Measurements from ENCODE around the gene PRTG.
A peak's percentile ranks its signal among the peaks of the same experiment; 100 is the strongest.
"Not testable (repeated sequence)": the region's sequence is repeated elsewhere in the genome, so short reads cannot be mapped to it uniquely, and the experiment has no call there.

Gene PRTG

DNA sequence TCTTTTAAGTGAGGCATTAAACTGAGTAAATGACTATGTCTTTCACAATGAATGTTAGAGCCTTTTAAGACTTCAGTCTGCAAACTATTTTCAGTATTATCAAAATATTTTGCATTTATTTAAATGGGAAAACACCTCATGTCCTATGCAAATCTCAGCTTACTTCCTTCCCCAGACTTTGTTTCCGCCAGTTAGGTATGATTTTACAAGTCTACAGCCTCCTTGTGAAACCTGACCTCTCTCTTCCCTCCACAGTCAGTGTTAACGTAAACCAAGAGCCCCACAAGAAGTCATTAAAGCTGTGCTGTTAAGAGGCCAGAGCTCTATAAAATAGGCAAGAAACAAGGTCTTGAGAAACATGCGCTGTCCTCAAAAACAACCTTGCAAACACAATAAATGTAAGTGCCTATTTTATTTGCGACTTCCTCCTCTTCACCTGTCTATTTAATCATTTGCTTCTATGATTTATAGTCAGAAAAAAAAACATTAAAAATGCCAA is 48.3 kb downstream of the PRTG start:
- peak; percentile 39 for DNase-seq

DNA sequence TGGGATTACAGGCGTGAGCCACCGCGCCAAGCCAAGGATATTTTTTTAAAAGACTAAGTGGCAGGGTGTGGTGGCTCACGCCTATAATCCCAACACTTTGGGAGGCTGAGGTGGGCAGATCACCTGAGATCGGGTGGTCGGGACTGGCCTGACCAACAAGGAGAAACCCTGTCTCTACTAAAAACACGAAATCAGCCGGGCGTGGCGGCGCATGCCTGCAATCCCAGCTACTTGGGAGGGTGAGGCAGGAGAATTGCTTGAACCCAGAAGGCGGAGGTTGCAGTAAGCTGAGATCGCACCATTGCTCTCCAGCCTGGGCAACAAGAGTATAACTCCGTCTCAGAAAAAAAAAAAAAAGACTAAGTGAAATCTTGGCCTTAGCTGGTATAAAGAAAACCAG is 49.8 kb downstream of the PRTG start:
- not testable (repeated sequence) for DNase-seq

DNA sequence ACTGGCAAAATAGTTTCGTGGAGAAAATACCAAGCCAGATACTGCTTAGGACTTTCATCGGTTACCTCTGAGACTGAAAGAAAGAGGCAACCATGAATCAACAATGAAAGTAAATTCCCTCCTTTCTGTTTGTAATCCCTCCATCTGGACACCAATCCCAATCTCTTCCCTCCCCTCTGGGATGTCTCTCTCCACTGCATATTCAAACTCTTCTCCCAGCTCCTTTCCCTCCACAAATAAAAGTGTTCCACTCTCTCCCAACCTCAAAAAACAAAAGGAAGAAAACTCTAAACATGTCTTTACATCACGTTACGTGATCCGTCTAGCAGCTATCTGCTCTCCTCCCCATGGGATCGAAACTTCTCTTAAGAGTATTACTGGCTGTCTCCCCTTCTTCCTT is 55.2 kb downstream of the PRTG start:
- DNase-seq = no peak

DNA sequence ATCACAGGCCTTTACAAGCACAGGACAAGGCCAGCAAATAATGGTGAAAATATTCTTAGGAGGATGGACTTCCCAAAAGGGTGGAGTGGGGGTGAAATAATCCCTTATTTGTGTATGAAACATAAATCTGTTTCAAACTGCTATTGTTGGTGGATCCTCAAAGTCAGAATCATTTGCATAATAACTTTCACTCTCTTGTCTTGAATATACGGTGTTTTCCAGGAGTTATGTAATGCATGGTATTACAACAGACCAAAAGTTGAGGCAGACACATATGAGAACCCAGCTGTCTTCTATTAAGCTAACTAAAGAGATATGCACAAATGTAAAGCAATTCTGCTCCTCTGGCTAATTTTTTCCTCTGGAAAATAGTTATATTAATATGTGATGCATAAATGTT is 57.7 kb downstream of the PRTG start:
- no peak for DNase-seq

DNA sequence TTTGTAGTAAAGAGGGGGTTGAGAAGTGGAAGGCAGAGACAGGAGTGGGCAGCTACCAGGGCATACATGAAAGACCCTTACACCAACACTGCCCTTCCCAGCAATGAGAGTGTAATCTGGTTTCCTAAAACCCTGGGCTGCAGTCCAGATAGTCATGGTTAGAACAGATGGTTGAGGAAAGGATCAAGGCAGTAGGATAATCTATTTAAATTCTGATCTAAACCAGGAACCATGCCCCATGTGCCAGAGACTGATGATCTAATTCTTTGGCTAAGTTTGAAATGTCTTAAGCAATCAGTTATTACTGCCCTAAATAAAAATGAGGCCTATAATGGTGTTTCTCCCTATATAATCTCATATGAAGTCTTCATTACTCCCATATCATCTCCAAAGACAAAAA is 59.6 kb downstream of the PRTG start:
- no peak for DNase-seq

DNA sequence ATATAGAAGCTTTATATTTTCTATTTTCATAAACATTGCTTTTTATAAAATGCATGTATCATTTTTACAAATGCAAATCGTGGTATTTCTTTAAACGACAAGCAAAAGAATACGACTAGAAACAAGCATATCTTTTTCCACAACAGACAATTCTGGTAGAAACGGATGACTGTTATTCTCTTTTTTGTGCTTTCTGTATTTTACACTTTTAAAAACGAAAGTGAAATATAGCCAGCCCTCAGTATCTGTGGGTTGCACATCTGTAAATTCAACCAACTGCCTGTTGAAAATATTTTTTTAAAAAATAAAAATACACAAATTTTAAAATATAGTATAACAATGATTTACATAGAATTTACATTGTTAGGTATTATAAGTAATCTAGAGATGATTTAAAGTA is 61.3 kb downstream of the PRTG start:
- DNase-seq = no peak

DNA sequence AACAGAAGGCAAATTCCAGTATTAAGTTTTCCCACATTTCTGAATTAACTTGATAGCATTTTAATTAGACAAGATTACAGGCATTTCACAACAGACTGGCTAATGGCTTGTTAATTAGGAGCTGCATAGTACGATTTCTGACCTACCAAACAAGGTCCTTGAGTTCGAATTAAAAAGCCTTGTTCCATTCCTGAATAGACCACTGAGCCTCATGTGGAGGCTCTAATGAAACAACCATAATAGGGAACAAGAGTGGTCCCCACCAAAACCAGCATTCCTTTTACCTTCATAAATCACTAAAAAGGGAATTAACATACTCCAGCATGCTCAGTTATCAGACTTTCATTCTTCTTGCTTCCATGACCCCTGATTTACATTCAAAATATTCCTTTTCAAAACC is 66.4 kb downstream of the PRTG start:
- DNase-seq = no peak

DNA sequence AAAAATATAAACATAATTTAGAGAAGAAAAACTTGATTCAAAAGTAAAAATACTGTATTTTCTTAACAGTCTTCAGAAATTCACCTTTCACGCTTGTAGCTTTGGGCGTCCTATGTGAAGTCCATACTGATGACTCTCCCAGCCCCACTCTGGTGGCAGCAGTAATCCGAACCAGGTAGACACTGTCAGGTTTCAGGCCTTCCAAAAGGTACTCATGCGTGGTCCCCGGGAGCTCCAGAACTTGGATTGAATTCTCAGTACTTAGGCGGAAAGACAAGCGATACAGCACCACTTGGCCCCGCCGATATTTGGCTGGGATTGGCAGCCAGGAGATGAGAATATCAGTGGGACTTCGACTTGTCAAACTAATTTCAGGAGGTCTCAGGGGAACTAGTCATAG is 69.7 kb downstream of the PRTG start:
- no peak for DNase-seq

DNA sequence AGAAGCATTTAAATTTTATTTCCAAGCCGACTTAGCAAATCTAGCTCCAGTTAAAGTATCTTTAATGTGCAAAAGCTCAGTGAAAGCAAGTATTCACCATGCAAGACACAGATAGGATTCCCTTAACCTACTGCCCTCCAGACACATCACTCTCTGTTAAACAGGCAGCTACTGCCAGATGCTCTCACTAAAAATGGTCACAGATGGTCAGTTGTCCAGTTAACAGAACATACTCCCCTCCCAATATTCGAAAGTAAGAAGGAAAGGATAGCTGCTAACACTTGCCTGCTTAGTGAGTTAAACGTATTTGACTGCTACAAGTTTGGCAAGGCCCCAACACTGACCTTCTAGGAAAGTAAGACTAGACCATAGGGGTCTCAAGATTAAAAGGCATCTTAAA is 73.7 kb downstream of the PRTG start:
- no peak for DNase-seq

DNA sequence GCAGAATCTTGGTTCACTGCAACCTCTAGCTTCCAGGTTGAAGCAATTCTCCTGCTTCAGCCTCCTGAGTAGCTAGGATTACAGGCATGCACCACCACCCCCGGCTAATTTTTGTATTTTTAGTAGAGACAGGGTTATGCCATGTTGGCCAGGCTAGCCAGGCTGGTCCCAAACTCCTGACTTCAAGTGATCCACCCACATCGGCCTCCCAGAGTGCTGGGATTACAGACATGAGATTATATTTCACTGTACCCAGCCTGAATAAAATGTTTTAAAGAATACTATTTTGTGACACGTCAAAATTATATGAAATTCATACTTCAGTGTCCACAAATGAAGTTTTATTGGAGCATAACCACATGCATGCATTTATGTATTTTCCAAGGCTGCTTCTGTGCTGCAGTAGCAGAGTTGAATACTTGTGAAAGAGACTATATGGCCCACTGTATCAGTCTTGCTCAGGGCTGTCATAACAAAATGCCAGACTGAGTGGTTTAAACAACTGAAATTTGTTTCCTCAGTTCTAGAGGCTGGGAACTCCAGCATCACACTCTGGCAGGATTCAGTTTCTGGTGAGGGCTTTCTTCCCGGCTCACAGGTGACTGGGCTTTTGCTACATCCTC is 77.2 kb downstream of the PRTG start:
- no peak for DNase-seq

DNA sequence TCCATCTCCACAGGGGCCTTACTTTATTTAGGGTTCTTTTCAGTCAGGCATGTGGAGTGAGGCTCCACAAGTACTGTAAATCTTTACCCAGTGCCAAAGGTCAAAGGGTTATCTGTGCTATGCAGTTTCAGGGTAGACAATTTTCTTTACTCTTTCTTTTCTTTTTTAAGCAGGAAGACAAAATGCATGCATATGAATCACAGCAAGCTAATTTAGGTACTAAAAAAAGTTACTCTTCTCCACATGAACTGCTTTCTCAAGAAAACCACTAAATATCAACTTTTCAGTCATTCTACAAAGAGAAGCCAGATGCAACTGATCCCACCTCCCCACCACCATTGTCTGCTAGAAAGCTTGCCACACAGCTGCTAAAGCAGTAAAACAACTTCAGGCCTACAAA is 81.5 kb downstream of the PRTG start:
- DNase-seq = no peak

DNA sequence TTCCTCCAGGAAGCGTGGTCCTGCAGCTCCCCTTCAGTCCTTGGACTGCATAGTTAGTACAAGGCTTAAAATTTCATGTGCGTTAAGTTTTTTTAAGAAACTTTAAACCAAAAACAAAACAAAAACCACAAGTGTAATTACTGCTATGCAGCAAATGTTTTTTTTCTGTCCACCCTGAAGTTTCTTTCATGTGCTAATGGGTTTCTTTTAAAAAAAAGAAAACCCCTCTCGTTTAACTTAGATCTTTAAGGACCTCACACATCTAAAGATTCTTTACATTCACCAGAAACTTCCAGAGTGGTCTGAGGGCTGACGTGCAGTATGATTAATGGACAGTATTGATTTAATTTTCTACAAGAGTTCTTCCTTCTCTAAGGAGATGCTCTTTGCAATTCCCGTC is 82.8 kb downstream of the PRTG start:
- no peak for DNase-seq

DNA sequence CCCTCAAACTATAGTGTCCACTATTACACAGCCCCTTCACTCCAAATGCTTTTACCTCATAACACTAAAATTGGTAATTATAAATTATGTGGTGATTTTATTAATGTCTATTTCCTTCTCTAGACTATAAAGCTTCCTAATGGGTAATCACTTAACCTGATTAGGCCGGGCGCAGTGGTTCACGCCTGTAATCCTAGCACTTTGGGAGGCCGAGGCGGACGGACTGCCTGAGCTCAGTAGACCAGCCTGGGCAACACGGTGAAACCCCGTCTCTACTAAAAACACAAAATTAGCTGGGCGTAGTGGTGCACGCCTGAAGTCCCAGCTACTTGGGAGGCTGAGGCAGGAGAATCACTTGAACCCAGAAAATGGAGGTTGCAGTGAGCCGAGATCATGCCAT is 83.5 kb downstream of the PRTG start:
- DNase-seq = no peak

DNA sequence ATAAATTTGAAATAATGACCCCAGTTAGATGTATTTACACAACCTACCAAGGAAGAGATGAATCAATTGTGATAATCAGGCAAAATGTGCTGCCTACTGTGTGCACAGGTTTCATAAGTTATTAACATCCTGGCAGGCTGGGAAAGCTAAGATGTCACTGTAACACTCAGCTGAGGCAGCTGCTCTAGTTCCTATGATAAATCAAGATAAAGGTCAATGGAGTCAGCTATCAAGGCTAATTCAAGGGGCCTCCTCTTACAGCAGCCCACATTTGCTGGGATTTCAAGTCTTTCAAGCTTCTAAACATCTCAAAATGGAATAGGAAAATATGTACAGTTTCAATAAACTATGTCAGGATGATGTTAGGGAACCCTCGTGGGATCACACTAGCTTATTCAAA is 84.1 kb downstream of the PRTG start:
- DNase-seq = no peak

DNA sequence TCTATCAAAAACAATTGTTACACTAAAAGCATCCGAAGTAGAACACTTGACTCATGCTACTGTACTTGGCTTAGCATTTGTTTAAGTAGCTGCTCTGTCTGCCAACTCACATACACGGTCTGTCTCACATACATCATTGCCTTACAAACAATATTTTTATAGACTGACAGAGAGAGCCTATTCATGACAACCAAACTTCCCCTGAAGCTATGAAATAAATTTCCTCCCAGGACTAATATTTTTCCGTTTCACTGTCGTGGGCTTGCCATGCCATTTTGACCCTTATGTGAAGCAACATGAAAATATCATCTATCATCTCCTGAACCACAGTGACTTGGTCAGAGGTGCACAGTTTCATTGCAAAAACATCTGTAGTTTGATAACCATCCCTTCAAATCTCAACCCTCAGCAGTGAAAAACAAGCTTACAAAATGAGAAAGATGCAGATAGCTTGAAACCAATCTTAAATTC is 88.4 kb downstream of the PRTG start:
- peak; percentile 52 for DNase-seq

DNA sequence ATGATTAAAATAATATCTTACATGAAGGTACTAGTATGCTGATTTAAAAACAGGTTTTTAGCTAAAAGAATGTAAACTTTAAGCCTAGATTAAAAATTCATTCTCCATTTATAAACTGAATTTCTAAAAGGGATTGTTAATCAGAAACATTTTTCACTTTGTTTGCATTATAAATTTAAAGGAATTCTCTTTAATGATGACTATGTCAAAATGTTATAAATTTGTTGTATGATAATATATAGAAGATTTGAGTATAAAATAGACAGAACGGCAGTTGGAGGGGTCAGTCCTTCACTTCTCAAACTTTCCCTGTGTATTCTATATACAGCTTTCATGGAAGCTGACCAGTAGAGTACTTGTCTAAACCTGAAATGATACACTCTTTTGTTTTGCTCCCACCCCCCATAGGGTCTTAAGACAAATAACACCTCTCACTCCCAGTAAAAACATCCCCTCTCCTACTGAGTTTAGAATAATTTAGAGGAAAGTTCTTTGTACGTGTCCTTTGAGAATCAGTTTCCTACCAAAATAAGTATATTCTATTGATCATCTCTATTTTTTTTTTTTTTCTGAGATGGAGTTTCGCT is 90.0 kb downstream of the PRTG start:
- DNase-seq = no peak

DNA sequence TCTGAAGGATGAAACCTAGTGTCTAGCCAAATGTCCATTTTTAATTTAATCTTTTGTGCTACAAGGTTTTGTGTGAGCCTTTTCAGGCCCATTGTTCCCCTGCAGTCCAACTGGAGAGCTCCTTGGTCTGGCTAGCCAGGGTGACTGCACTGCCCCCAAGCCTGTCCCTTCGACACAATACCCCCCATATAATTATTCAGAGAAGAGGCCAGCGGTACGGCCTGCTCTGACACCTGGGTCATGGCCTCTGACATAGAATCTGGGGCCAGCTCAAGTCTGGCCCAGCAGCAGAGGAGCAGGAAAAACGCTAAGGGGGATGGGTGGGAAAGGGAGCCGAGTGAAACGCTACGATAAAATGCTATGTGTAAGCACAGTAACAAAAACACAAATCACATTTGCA is 90.6 kb downstream of the PRTG start:
- no peak for DNase-seq

DNA sequence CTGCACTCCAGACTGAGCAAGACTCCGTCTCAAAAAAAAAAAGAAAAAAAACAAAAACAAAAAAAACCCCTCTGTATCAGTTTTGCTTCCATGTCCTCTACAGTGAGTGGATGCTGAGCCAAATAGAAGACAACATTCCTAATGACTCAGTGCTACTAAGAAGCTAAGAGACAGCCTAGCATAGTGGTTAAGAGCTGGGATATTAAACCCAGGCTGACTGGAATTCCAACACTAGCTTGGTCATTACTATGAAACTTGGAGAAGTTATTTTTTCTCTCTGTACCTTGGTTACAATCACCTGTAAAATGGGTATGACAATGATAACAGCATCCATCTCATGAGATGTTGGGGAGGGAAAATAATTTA is 93.9 kb downstream of the PRTG start:
- DNase-seq = no peak

DNA sequence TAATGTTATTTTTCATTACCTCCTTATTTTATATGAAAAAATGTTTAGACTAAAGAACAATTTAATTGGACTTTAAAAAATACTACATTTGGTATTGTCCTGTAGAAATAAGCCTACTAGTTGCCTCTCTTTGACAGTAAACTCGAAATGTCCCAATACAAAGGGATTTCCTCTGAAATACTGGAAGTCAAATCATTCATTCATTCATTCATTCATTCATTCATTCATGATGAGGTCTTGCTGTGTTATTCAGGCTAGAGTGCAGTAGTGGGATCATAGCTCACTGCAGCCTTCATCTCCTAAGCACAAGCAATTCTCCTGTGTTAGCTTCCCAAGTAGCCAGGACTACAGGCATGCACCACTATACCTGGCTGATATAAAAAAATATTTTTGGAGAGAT is 104.2 kb downstream of the PRTG start:
- DNase-seq = no peak

DNA sequence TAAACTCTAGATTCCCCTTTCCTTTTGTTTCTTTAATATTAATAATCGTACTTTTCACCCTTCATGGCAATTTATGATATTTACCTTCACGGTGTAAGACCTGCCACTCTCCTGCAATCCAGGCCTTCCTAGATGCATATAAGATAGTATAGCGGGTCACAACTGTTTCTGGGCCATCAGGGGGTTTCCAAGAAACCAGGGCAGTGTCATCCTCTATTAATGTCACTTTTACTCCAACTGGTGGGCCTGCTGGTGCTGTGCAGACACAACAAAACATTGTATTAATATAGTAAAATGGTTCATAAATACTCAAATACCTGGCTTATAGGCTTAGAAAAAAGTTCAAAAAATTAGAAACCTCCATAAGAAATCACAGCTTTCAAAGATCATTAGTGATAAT is 105.9 kb downstream of the PRTG start:
- DNase-seq = no peak

DNA sequence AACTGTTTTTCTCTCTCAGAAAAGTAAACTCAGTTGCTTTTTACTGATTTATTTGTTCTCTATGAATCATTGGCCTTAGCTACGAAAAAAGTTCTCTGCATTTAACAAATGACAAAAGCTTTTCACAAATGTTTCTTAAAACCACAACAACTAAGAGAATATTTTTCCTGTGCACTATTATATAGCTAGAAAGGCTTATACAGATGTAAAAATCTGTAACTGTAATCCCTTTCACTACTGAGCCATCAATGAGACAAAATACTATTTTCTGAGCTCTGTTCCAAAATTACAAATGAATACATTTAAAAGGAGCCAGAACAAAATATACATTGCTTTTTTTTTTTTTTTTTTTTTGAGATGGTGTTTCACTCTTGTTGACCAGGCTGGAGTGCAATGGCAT is 109.2 kb downstream of the PRTG start:
- DNase-seq = no peak

DNA sequence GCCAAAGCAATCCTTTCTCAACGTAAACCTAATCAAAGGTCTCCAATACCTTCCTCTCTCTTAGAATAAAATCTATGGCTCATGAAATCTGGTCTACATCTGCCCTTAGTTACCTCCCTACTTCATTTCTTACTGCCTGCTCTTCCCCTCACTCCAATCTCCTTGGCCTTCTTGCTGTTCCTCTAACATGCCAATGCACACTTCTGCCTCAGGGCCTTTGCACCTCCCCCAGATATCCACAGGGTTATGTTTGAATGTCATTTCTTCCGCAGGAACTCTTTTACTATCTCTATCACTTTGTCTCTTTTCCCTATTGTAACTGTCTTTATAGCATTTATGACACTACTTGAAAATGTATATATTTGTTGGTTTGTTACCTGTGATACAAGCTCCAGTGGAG is 110.5 kb downstream of the PRTG start:
- no peak for DNase-seq

DNA sequence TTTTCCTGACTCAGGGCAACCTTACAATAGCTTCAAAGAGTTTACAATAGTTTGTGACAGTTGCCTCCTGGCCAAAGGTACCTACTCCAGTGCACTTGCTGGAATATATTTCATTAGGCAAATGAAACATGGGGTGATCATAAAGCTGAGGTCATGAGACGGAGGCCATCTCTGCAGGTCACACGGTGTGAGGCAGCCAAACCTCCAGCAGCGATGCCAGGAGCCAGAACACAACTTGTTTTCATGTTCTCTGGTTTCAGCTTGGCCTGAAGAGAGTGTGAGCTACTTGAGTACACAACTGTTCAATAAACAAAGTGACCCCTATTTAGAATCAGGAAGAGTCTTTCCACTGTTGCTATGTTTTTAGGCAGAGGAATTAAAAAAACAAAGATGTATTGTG is 112.1 kb downstream of the PRTG start:
- no peak for DNase-seq

DNA sequence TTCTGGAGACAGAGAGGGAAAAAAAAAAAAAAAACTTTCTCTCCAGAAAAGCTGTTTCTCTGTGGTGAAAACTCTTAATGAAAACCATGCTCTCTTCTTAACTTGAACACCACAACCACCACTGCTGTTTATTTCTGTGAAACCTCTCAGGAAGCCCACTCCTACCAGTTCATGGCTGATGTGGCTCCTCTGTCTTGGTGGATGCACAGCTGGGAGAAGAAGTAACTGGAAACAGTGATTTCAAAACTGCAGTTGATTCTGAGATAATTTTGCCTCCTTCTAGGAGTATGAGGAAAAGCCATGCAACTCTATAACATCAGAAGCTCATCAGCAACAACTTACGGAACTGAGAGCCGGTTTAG is 114.6 kb downstream of the PRTG start:
- DNase-seq = no peak

DNA sequence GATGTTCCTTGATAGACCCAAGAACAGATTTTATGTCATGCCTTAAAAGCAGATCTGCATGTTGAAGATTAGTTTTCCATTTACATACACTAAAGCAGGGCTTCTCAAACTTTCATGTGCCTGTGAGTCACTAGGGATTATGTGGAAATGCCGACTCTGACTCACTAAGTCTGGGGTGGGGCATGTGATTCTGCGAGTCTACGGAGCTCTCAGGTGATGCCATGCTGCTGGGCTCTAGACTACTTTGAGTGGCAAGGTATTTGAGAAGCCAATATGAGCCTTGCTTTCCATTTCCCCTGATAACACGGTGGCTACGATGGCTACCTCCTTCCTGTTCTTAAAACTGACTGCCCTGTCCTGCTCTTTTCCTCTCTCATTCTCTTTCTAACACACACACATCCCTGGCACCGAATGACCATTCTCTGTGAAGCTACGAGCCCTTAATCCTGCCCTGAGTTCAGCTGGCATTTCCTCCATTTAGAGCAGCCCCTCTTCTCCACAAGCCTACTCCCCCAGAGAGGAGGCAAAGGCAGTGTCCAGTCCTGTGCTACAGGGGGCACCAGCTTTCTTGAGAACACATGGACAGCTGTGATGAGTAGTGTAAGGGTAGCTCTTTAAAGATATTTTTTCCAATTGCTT is 115.1 kb downstream of the PRTG start:
- DNase-seq = peak; percentile 10

All from NCI-H69 (cell line).